Neural progenitor cell (in vitro differentiated cells): ENCODE data around the gene GRK7. TPM values are rescaled to one million over a fixed set of nuclear protein-coding genes. Genes with fewer than 3 reads are reported as not detected.
A peak's percentile ranks its signal among the peaks of the same experiment; 100 is the strongest.

Source experiments
- DNase-seq: peaks from one replicate; pipeline ENCODE4 v3.0.0-alpha.2; 2016; ENCODE audit warnings: low spot score
- H2AFZ ChIP-seq: fragments of 200-600 bp; sonication (generic); replicated peaks from 2 replicates; pipeline ENCODE4 v1.6.1; 2016; ENCODE audit warnings: antibody characterized with exemption
- H3F3A ChIP-seq: fragments of 200-600 bp; sonication (generic); 2 replicates; pipeline ENCODE4 v1.6.1; 2016; ENCODE audit warnings: antibody characterized with exemption, low read depth
- H3K27ac ChIP-seq: fragments of 200-600 bp; sonication (generic); 2 replicates; pipeline ENCODE4 v1.5.1; 2016; ENCODE audit warnings: mild to moderate bottlenecking
- H3K27me3 ChIP-seq: fragments of 200-600 bp; sonication (generic); 2 replicates; pipeline ENCODE4 v1.6.1; 2016; ENCODE audit warnings: mild to moderate bottlenecking, moderate library complexity
- H3K36me3 ChIP-seq: fragments of 200-600 bp; sonication (generic); 2 replicates; pipeline ENCODE4 v1.5.1; 2016
- H3K4me1 ChIP-seq: fragments of 200-600 bp; sonication (generic); 2 replicates; pipeline ENCODE4 v1.6.1; 2016; ENCODE audit warnings: mixed run types
- H3K4me2 ChIP-seq: fragments of 200-600 bp; sonication (generic); 2 replicates; pipeline ENCODE4 v1.6.1; 2016
- H3K4me3 ChIP-seq: fragments of 200-600 bp; sonication (generic); 2 replicates; pipeline ENCODE4 v1.5.1; 2016
- H3K79me2 ChIP-seq: fragments of 200-600 bp; sonication (generic); 2 replicates; pipeline ENCODE4 v1.6.1; 2016; ENCODE audit warnings: low read depth
- H3K9ac ChIP-seq: fragments of 200-600 bp; sonication (generic); 2 replicates; pipeline ENCODE4 v1.6.1; 2016
- H3K9me3 ChIP-seq: fragments of 200-600 bp; sonication (generic); 2 replicates; pipeline ENCODE4 v1.5.1; 2016; ENCODE audit warnings: low read depth
- H4K20me1 ChIP-seq: fragments of 200-600 bp; sonication (generic); 2 replicates; pipeline ENCODE4 v1.6.1; 2016; ENCODE audit warnings: low read depth
- H3K27ac Mint-ChIP-seq: 3 replicates; pipeline ENCODE4 v1.8.0; 2021; ENCODE audit warnings: mixed read lengths
- H3K27me3 Mint-ChIP-seq: 2 replicates; pipeline ENCODE4 v1.8.0; 2022; ENCODE audit warnings: low read depth, mild to moderate bottlenecking, inconsistent platforms, moderate library complexity, mixed read lengths; ENCODE audit not compliant: insufficient read depth
- H3K36me3 Mint-ChIP-seq: 3 replicates; pipeline ENCODE4 v1.8.0; 2021; ENCODE audit warnings: mixed read lengths
- H3K4me1 Mint-ChIP-seq: 3 replicates; pipeline ENCODE4 v1.8.0; 2021; ENCODE audit warnings: mixed read lengths
- H3K4me3 Mint-ChIP-seq: 3 replicates; pipeline ENCODE4 v1.8.0; 2021; ENCODE audit warnings: mild to moderate bottlenecking, moderate library complexity, mixed read lengths
- H3K9me3 Mint-ChIP-seq: 3 replicates; pipeline ENCODE4 v1.8.0; 2020; ENCODE audit warnings: mixed read lengths
- CTCF ChIP-seq: fragments of 200-600 bp; sonication (generic); IDR thresholded peaks from 2 replicates; pipeline ENCODE4 v1.5.1; 2017; ENCODE audit warnings: antibody characterized with exemption, mild to moderate bottlenecking
- EZH2 ChIP-seq: fragments of 200-600 bp; sonication (generic); IDR thresholded peaks from 2 replicates; pipeline ENCODE4 v1.6.1; 2017; ENCODE audit warnings: antibody characterized with exemption, mild to moderate bottlenecking, moderate library complexity
- EZH2phosphoT487 ChIP-seq: fragments of 200-600 bp; sonication (generic); IDR thresholded peaks from 2 replicates; pipeline ENCODE4 v1.6.1; 2017; ENCODE audit warnings: antibody characterized with exemption
- total RNA-seq: library from RNA; depleted of rRNA; stranded (reverse); fragments of >200 nt; gene quantifications from 2 replicates; pipeline ENCODE4 v1.2.3, GENCODE V29; 2015; ENCODE audit warnings: low replicate concordance

Gene GRK7
- total RNA-seq, 1 donor from 2014 or later: not detected

GRCh38 chr3:141725036-141725435 is 38.2 kb upstream of the GRK7 start:
- no peak for TF ChIP-seq EZH2
- no peak for TF ChIP-seq CTCF
- no peak for TF ChIP-seq EZH2phosphoT487
- no peaks in the 10 kb centered on the region for H3K4me1 ChIP-seq
- no peak overlapping the region for H2AFZ ChIP-seq
- H4K20me1 ChIP-seq: no peaks in the 10 kb centered on the region
- Mint-ChIP-seq H3K4me1 (no peaks in the 10 kb centered on the region), H3K27me3 (peaks cover under 1% of the 10 kb centered on the region), H3K36me3 (no peaks in the 10 kb centered on the region), H3K4me3 (no peak overlapping the region), H3K27ac (no peak overlapping the region), H3K9me3 (no peaks in the 10 kb centered on the region)
- H3K9ac ChIP-seq: no peak overlapping the region
- no peaks in the 10 kb centered on the region for H3K36me3 ChIP-seq
- H3K27ac ChIP-seq: no peak overlapping the region
- H3K27me3 ChIP-seq: no peaks in the 10 kb centered on the region
- no peaks in the 10 kb centered on the region for H3K9me3 ChIP-seq
- DNase-seq: no peak
- H3F3A ChIP-seq: no peaks in the 10 kb centered on the region
- H3K4me2 ChIP-seq: no peak overlapping the region
- H3K79me2 ChIP-seq: no peaks in the 10 kb centered on the region
- H3K4me3 ChIP-seq: no peak overlapping the region

- H3K36me3 Mint-ChIP-seq: no peaks in the 10 kb centered on the region
- no peaks in the 10 kb centered on the region for H3K9me3 Mint-ChIP-seq
- Histone ChIP-seq H3K36me3 (no peaks in the 10 kb centered on the region), H3K79me2 (no peaks in the 10 kb centered on the region), H3K27ac (no peak overlapping the region), H4K20me1 (no peaks in the 10 kb centered on the region), H3F3A (no peaks in the 10 kb centered on the region), H3K27me3 (no peaks in the 10 kb centered on the region), H3K4me2 (no peak overlapping the region), H3K9me3 (no peaks in the 10 kb centered on the region), H3K4me3 (no peak overlapping the region), H2AFZ (no peak overlapping the region), H3K9ac (no peak overlapping the region), H3K4me1 (no peaks in the 10 kb centered on the region)
- H3K4me3 Mint-ChIP-seq: no peak overlapping the region
- H3K27ac Mint-ChIP-seq: no peak overlapping the region
- no peaks in the 10 kb centered on the region for H3K4me1 Mint-ChIP-seq
- TF ChIP-seq CTCF (no peak), EZH2phosphoT487 (no peak), EZH2 (no peak)
- no peaks in the 10 kb centered on the region for H3K27me3 Mint-ChIP-seq
- DNase-seq: no peak
Observed at GRCh38 chr3:141726483-141726882, 36.7 kb upstream of the GRK7 start.

- Histone ChIP-seq H3K36me3 (no peaks in the 10 kb centered on the region), H2AFZ (peak overlapping the region; percentile 79), H3K4me2 (no peak overlapping the region), H3K27ac (no peak overlapping the region), H3K4me3 (no peak overlapping the region), H3K79me2 (no peaks in the 10 kb centered on the region), H3K27me3 (no peaks in the 10 kb centered on the region), H3K9ac (no peak overlapping the region), H3F3A (no peaks in the 10 kb centered on the region), H3K4me1 (no peaks in the 10 kb centered on the region), H4K20me1 (no peaks in the 10 kb centered on the region), H3K9me3 (no peaks in the 10 kb centered on the region)
- TF ChIP-seq EZH2phosphoT487 (no peak), CTCF (no peak), EZH2 (no peak)
- no peak overlapping the region for H3K4me3 Mint-ChIP-seq
- H3K9me3 Mint-ChIP-seq: no peaks in the 10 kb centered on the region
- no peaks in the 10 kb centered on the region for H3K4me1 Mint-ChIP-seq
- H3K36me3 Mint-ChIP-seq: no peaks in the 10 kb centered on the region
- H3K27me3 Mint-ChIP-seq: peaks cover 2% of the 10 kb centered on the region
- H3K27ac Mint-ChIP-seq: no peak overlapping the region
- DNase-seq: no peak
Observed at GRCh38 chr3:141728355-141728892, 34.8 kb upstream of the GRK7 start.
